ENCODE measurements around the gene CD84. TPM values are rescaled to one million over a fixed set of nuclear protein-coding genes. Genes with fewer than 3 reads are reported as not detected.

CD84 gene
- total RNA-seq, 1 donor from 2014 or later: not detected

GRCh38 chr1:160522622-160523345 lies 56.5 kb downstream of the CD84 start, which contains the start of gene SLAMF6:
TSS of gene SLAMF6 (minus strand) at chr1:160523255. CDS start at chr1:160523192, 63 bp downstream.
- no peak for DNase-seq (ENCODE audit: low read depth)
- Histone ChIP-seq H3K36me3 (ENCODE audit: control insufficient read depth, insufficient read depth, low read length) (no peaks in the 10 kb centered on the region), H3K27me3 (ENCODE audit: control insufficient read depth, insufficient read depth, low read length) (no peaks in the 10 kb centered on the region), H3K4me3 (ENCODE audit: low read depth, low read length) (no peak within 1 kb of the TSS)
- TF ChIP-seq, protein P1, sequence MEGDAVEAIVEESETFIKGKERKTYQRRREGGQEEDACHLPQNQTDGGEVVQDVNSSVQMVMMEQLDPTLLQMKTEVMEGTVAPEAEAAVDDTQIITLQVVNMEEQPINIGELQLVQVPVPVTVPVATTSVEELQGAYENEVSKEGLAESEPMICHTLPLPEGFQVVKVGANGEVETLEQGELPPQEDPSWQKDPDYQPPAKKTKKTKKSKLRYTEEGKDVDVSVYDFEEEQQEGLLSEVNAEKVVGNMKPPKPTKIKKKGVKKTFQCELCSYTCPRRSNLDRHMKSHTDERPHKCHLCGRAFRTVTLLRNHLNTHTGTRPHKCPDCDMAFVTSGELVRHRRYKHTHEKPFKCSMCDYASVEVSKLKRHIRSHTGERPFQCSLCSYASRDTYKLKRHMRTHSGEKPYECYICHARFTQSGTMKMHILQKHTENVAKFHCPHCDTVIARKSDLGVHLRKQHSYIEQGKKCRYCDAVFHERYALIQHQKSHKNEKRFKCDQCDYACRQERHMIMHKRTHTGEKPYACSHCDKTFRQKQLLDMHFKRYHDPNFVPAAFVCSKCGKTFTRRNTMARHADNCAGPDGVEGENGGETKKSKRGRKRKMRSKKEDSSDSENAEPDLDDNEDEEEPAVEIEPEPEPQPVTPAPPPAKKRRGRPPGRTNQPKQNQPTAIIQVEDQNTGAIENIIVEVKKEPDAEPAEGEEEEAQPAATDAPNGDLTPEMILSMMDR (IDR thresholded peaks at IDR 0.05; ENCODE audit: insufficient read depth, low read length, poor library complexity, severe bottlenecking): no peak

DNA sequence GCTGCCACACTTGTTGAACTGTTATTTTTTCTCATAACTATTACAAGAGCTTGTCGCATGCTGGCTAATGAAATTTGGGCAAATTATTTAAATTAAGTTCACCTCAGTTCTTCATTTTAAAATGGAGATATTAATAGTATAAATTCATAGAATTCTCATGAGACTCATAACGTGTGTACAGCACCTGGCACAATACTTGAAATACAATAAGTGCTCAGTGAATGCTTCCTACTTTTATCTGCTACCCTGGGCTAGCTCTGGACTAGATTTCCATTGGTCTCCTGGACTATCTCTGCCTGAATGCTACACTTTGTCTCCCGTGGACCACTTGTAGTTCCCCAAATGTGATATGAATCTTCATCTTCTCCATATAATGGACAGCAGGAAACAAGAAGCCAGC lies 57.2 kb downstream of the CD84 start:
- H3K27me3 ChIP-seq (ENCODE audit: control insufficient read depth, insufficient read depth, low read length): no peaks in the 10 kb centered on the region
- no peak for DNase-seq (ENCODE audit: low read depth)
- TF ChIP-seq, protein P1 (IDR thresholded peaks at IDR 0.05; ENCODE audit: insufficient read depth, low read length, poor library complexity, severe bottlenecking): no peak
- H3K36me3 ChIP-seq (ENCODE audit: control insufficient read depth, insufficient read depth, low read length): no peaks in the 10 kb centered on the region
- H3K4me3 ChIP-seq (ENCODE audit: low read depth, low read length): no peak overlapping the region

DNA sequence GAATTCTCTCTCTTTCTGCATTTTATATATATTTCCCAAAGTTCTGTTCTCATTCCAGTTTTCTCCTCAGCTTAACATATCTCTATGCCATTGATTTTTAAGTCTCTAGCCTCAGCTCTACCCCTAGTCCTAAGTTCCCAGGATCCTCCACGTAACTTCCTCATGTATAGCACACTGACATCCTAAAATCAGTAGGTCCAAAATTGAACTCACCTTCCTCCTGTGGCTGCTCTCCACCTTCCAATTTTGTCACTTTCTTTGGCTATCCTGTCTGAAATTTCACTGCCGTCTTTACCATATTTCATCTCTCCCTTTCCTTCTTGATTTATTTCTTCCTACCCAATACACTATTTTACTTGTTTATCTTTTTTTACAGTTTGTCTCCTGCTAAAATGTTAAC lies 57.7 kb downstream of the CD84 start:
- no peak for DNase-seq (ENCODE audit: low read depth)

DNA sequence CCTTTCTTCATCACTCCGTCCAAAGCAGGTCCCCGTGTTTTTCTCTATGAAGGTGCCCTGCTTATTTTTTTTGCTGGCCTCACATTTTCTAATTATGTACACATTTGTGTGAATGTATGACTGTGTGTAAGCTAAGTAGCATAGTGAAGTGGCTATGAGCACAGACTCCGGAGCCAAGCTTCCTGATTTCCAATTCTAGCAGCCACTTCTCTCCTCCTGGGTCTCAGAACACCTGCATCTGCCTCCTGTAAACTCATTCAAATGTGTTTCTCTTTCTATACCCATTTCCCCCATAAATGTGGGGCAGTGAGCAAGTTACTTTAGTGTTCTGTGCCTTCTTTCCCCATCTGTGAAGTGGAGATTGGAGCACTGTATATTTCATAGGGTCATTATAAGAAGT lies 58.3 kb downstream of the CD84 start:
- TF ChIP-seq, protein P1 (IDR thresholded peaks at IDR 0.05; ENCODE audit: insufficient read depth, low read length, poor library complexity, severe bottlenecking): no peak
- DNase-seq (ENCODE audit: low read depth): no peak
- Histone ChIP-seq H3K27me3 (ENCODE audit: control insufficient read depth, insufficient read depth, low read length) (no peaks in the 10 kb centered on the region), H3K36me3 (ENCODE audit: control insufficient read depth, insufficient read depth, low read length) (no peaks in the 10 kb centered on the region), H3K4me3 (ENCODE audit: low read depth, low read length) (no peak overlapping the region)

More for the DNA sequence above, 57.7 kb downstream of the CD84 start:
- TF ChIP-seq, protein P1 (IDR thresholded peaks at IDR 0.05; ENCODE audit: insufficient read depth, low read length, poor library complexity, severe bottlenecking): no peak
- Histone ChIP-seq H3K36me3 (ENCODE audit: control insufficient read depth, insufficient read depth, low read length) (no peaks in the 10 kb centered on the region), H3K27me3 (ENCODE audit: control insufficient read depth, insufficient read depth, low read length) (no peaks in the 10 kb centered on the region), H3K4me3 (ENCODE audit: low read depth, low read length) (no peak overlapping the region)

DNA sequence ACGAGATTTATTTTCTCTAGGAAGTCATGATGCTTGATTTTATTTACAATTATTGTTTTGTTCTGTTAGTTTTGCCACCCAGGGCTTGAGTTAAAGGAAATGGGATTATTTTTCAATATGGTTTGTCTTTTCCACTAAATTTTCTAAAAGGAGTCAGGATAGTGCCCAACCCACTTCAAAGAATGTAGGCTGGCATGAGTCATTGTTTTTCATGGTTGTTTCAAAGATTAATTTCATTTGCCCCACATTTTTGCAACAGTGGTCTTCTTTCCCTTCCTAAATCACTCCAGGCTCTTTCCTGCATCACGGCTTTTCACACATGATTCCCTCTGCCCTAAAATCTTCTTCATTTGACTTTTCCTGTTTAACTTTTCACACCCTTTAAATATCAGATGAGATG lies 58.7 kb downstream of the CD84 start:
- TF ChIP-seq, protein P1 (IDR thresholded peaks at IDR 0.05; ENCODE audit: insufficient read depth, low read length, poor library complexity, severe bottlenecking): no peak
- DNase-seq (ENCODE audit: low read depth): no peak
- Histone ChIP-seq H3K27me3 (ENCODE audit: control insufficient read depth, insufficient read depth, low read length) (no peaks in the 10 kb centered on the region), H3K4me3 (ENCODE audit: low read depth, low read length) (no peak overlapping the region), H3K36me3 (ENCODE audit: control insufficient read depth, insufficient read depth, low read length) (no peaks in the 10 kb centered on the region)

Data from kidney epithelial cell (primary cell).